Pancreas (tissue), 10 donors: Measurements from ENCODE around the gene IL18RAP. TPM values are rescaled to one million over a fixed set of nuclear protein-coding genes. Genes with fewer than 3 reads are reported as not detected.
A peak's percentile ranks its signal among the peaks of the same experiment; 100 is the strongest.

Experiments
- ATAC-seq, 4 donors: fragments of 200-7000 bp; cut with Tn5 transposase; one replicate each; pipeline versions ENCODE4 v1.8.0 to v1.9.1; 2020; ENCODE audit warnings: mild to moderate bottlenecking in 4 of 4, moderate library complexity in 4 of 4
- DNase-seq, 6 donors: peaks; one replicate each; pipeline ENCODE4 v3.0.0-alpha.2; 2020
- FAIRE-seq: peaks from 2 replicates; lab custom pipeline; 2012; peaks lifted over from hg19 to GRCh38; lab: Jason Lieb, UNC
- H3K27ac ChIP-seq, 4 donors: fragments of 200-600 bp; sonication (generic); 1 replicate in 3 of 4; 2 replicates in 1 of 4; pipeline versions ENCODE4 v1.5.0 to v1.8.0; 2020
- H3K27me3 ChIP-seq, 4 donors: fragments of 200-600 bp; one replicate each; pipeline ENCODE4 v1.8.0; 2021
- H3K36me3 ChIP-seq, 3 donors: fragments of 200-600 bp; sonication (generic) in 1 of 3; one replicate each; pipeline versions ENCODE4 v1.5.0 to v1.8.0; 2020 to 2021
- H3K4me1 ChIP-seq, 3 donors: fragments of 200-600 bp; one replicate each; pipeline ENCODE4 v1.8.0; 2021
- H3K4me3 ChIP-seq, 4 donors: fragments of 200-600 bp; sonication (generic) in 2 of 4; one replicate each; pipeline versions ENCODE4 v1.5.0 to v1.8.0; 2020 to 2021
- H3K9me3 ChIP-seq, 4 donors: fragments of 200-600 bp; one replicate each; pipeline ENCODE4 v1.8.0; 2021
- WGBS, 2 donors: extraction: QIAGEN DNeasy Blood & Tissue Kit; methylation state at CpG; one replicate each; pipeline ENCODE4 v1.1.7; 2013; 5-methylcytosine and 5-hydroxymethylcytosine counted together
- intact Hi-C, 3 donors: fragments of 100-400 bp; cut with DNase I; formaldehyde crosslinking; loops; one replicate each; pipeline versions ENCODE4 v1.11.1 to v1.14.2; 2022
- polyA plus RNA-seq, 2 donors: library from polyadenylated mRNA; stranded (reverse); fragments of 200-250 nt; gene quantifications; one replicate each; pipeline ENCODE4 v1.2.3, GENCODE V29; 2013
- total RNA-seq, 6 donors: library from RNA; stranded (reverse); fragmentation: NEBNext Ultra II Directional in 4 of 6; extraction: Animal tissue kit (Norgen Biotek cat#: 25700) in 4 of 6; gene quantifications; one replicate each; pipeline versions ENCODE4 v1.2.1 to v1.2.4, GENCODE V29; 2021 to 2023
- TF ChIP-seq, protein P1 (sequence below), 4 donors: fragments of 200-600 bp; sonication (generic) in 3 of 4; IDR thresholded peaks; one replicate each; pipeline versions ENCODE4 v1.5.0 to v1.8.0; 2021; ENCODE audit warnings: antibody characterized with exemption in 4 of 4
- donor health status: healthy with polysubstance abuse.
- donor health status: DM: no; HTN: no; CAD: no; lungs with moderate emphysema.
- donor health status: DM: no; HTN: no; CAD: no.
- donor health status: control.
- donor health status: control.
- donor health status: Bipolar disorder and iron deficiency.
- donor health status: DM: yes; HTN: yes; CAD: no.
- donor health status: DM: no; HTN: no; CAD: no.
- donor health status: DM: no; HTN: no; CAD: no.
- donor health status: DM: yes; HTN: yes; CAD: no.

The IL18RAP gene
- total and polyA plus RNA-seq, 8 donors, result 0.11 to 0.61 (median 0.24) TPM

- Histone ChIP-seq H3K36me3 (no peaks in the 10 kb centered on the region), H3K4me3 (no peak overlapping the region), H3K9me3 (no peaks in the 10 kb centered on the region), H3K4me1 (no peaks in the 10 kb centered on the region), H3K27ac (no peak overlapping the region), H3K27me3 (no peaks in the 10 kb centered on the region)
- no peak for FAIRE-seq
- no peak for DNase-seq
- TF ChIP-seq, protein P1, sequence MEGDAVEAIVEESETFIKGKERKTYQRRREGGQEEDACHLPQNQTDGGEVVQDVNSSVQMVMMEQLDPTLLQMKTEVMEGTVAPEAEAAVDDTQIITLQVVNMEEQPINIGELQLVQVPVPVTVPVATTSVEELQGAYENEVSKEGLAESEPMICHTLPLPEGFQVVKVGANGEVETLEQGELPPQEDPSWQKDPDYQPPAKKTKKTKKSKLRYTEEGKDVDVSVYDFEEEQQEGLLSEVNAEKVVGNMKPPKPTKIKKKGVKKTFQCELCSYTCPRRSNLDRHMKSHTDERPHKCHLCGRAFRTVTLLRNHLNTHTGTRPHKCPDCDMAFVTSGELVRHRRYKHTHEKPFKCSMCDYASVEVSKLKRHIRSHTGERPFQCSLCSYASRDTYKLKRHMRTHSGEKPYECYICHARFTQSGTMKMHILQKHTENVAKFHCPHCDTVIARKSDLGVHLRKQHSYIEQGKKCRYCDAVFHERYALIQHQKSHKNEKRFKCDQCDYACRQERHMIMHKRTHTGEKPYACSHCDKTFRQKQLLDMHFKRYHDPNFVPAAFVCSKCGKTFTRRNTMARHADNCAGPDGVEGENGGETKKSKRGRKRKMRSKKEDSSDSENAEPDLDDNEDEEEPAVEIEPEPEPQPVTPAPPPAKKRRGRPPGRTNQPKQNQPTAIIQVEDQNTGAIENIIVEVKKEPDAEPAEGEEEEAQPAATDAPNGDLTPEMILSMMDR (IDR thresholded peaks at IDR 0.05), result no peak
- no peak for ATAC-seq
- intact Hi-C loops, result no loop called here
- WGBS, 2 donors, result 46 to 74% methylated on average over 1 of the region's 1 CpG
Measured at GRCh38 chr2:102460467-102460866, 37.5 kb downstream of the IL18RAP start.

GRCh38 chr2:102461188-102461587 lies 38.2 kb downstream of the IL18RAP start:
- Histone ChIP-seq H3K4me1 (no peaks in the 10 kb centered on the region), H3K27me3 (no peaks in the 10 kb centered on the region), H3K4me3 (no peak overlapping the region), H3K36me3 (no peaks in the 10 kb centered on the region), H3K9me3 (no peaks in the 10 kb centered on the region), H3K27ac (no peak overlapping the region)
- 71 to 76% methylated on average over 6 of the region's 6 CpGs for WGBS, 2 donors
- DNase-seq (no peak), FAIRE-seq (no peak), ATAC-seq (no peak)
- intact Hi-C loops, result no loop called here
- TF ChIP-seq, protein P1 (IDR thresholded peaks at IDR 0.05), result no peak

GRCh38 chr2:102463160-102463559 lies 40.2 kb downstream of the IL18RAP start:
- FAIRE-seq (no peak), ATAC-seq (no peak), DNase-seq (no peak)
- Histone ChIP-seq H3K9me3 (no peaks in the 10 kb centered on the region), H3K4me1 (no peaks in the 10 kb centered on the region), H3K36me3 (no peaks in the 10 kb centered on the region), H3K4me3 (no peak overlapping the region), H3K27ac (no peak overlapping the region), H3K27me3 (no peaks in the 10 kb centered on the region)
- whole genome bisulfite sequencing, 2 donors, result 73 to 83% methylated on average over 5 of the region's 5 CpGs
- TF ChIP-seq, protein P1 (IDR thresholded peaks at IDR 0.05), result no peak
- intact Hi-C loops, result no loop called here

GRCh38 chr2:102470168-102470567 lies 47.2 kb downstream of the IL18RAP start:
- Histone ChIP-seq H3K4me1 (no peaks in the 10 kb centered on the region), H3K36me3 (no peaks in the 10 kb centered on the region), H3K27me3 (no peaks in the 10 kb centered on the region), H3K27ac (no peak overlapping the region), H3K9me3 (no peaks in the 10 kb centered on the region), H3K4me3 (no peak overlapping the region)
- intact Hi-C loops, result no loop called here
- no peak for ATAC-seq
- no peak for FAIRE-seq
- TF ChIP-seq, protein P1 (IDR thresholded peaks at IDR 0.05), result no peak
- WGBS, 2 donors, result 44 to 55% methylated on average over 1 of the region's 1 CpG
- no peak for DNase-seq

DNA sequence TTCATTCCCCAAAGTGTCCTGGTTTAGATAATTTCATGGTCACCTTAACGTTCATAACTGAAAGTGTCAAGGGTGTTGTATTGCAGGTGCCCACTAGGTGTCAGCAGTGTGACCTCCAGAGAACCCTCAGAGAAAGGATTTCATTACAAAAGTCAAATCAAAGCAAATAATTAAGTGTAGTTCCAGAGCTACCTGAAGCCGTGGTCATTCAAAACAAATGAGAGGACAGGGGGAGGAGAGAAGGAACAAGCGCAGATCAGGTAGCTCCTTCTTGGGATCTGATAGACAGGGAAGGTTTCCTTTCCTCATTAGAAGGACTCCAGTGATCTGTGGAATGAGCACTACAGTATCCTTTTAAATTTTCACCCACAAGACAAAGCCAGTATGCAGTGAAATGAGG lies 50.1 kb downstream of the IL18RAP start, which contains the start of gene SLC9A4:
TSS of gene SLC9A4 (plus strand) at position 207 of the 400 bp plus-strand sequence. CDS start 534 bp downstream, outside the sequence.
- no peaks in the 10 kb centered on the region for H3K4me1 ChIP-seq
- no peaks in the 10 kb centered on the region for H3K27me3 ChIP-seq
- WGBS, 2 donors, result 2 to 5% methylated on average over 3 of the region's 3 CpGs
- intact Hi-C loops, result no loop called here
- FAIRE-seq (peak; percentile 17), DNase-seq (peak in 4 of 6 donors; percentile 16 to 65 (median 40)), ATAC-seq (peak in 3 of 4 donors; percentile 81 to 88 (median 81))
- TF ChIP-seq, protein P1 (IDR thresholded peaks at IDR 0.05), result peak; percentile 56 to 80 (median 74)
- H3K36me3 ChIP-seq, result no peaks in the 10 kb centered on the region
- H3K4me3 ChIP-seq, result no peak within 1 kb of the TSS
- no peak within 1 kb of the TSS for H3K27ac ChIP-seq
- no peaks in the 10 kb centered on the region for H3K9me3 ChIP-seq
